ENCODE measurements around the gene DENND2A.
A peak's percentile ranks its signal among the peaks of the same experiment; 100 is the strongest.
"Not testable (repeated sequence)": the region's sequence is repeated elsewhere in the genome, so short reads cannot be mapped to it uniquely, and the experiment has no call there.

Gene DENND2A

GRCh38 chr7:140673063-140673773 is 32.6 kb upstream of the DENND2A start:
- DNase-seq (ENCODE audit: low read depth in 1 of 2, low spot score in 1 of 2): peak; percentile 30 to 49

GRCh38 chr7:140672382-140673062 is 31.9 kb upstream of the DENND2A start, which contains the start of gene ADCK2:
TSS of gene ADCK2 (plus strand) at chr7:140672945. CDS start at chr7:140673331, 386 bp downstream.
- DNase-seq (ENCODE audit: low read depth in 1 of 2, low spot score in 1 of 2): peak; percentile 33 to 37

DNA sequence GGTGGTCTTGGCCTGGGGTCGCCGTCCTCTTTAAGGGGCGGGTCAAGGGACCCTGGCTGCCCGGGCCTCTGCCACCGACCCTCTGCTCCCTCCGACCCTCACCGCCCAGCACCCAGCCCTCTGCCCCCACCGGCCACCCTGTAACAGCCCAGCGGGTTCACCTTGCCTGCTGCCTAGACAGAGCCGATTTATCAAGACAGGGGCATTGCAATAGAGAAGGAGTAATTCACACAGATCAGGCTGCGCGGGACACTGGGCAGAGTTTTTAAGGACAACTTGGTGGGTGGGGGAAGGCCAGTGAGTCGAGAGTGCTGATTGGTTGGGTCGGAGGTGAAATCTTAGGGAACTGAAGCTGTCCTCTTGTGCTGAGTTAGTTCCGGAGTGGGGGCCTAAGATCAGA is 31.4 kb upstream of the DENND2A start:
- DNase-seq (ENCODE audit: low read depth in 1 of 2, low spot score in 1 of 2): no peak

- DNase-seq (ENCODE audit: low read depth in 1 of 2, low spot score in 1 of 2): no peak
Observed at GRCh38 chr7:140670343-140670935, 29.8 kb upstream of the DENND2A start.

- DNase-seq (ENCODE audit: low read depth in 1 of 2, low spot score in 1 of 2): not testable (repeated sequence)
Observed at GRCh38 chr7:140669862-140670261, 29.2 kb upstream of the DENND2A start.

DNA sequence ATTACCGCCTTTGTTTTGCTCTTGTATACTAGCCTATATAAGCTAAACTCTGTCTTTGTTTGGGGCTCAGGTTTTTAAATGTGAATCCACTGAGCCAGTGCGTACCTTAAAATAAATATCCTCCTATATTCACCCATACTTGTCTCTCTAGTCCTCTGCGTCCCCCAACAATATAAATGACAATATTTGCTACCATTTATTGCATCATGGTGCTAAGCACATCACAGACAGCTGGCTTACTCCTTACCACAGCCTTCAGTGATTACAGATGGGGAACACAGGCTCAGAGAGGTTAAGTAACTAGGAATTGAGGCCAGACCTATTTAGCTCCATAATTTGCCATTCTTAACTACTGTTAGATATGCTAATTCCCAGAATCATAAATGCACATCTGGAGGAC is 28.7 kb upstream of the DENND2A start:
- DNase-seq (ENCODE audit: low read depth in 1 of 2, low spot score in 1 of 2): no peak

DNA sequence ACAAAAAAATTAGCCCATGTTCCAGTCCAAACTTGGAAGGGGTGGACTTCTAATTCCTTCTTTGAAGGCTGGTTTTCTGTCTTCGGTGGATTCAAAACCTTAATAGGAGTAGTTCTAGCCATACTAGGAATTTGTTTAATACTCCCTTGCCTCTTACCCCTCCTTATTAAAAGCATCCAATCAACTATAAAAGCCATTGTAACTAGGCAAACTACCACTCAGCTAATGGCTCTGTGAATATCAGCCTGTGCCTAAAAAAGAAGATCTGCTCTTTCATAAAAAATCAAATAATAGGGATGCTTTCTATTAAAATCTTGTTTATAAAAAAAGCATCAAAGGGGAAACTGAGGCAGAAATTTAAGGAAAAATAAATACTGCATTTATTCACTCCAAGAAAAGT is 28.0 kb upstream of the DENND2A start:
- DNase-seq (ENCODE audit: low read depth in 1 of 2, low spot score in 1 of 2): no peak

DNA sequence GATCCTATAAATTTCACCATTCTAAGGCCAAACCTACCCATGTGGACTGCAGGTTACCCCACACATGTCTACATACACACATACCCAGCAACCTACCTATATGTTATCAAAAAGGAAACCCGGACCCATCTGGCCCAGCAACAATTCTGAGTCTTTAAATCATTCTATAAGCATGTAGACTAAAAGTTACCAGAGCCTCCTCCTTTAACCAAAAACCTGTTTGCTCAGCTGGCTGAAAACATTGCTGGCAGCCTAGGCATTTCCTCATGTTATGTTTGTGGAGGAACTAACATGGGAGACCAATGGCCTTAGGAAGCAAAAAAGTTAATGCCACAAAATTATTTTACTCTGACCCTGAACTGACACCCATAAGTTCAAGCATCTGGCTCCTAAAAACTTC is 26.9 kb upstream of the DENND2A start:
- no peak for DNase-seq (ENCODE audit: low read depth in 1 of 2, low spot score in 1 of 2)

GRCh38 chr7:140662938-140663337 is 22.3 kb upstream of the DENND2A start:
- not testable (repeated sequence) for DNase-seq (ENCODE audit: low read depth in 1 of 2, low spot score in 1 of 2)

DNA sequence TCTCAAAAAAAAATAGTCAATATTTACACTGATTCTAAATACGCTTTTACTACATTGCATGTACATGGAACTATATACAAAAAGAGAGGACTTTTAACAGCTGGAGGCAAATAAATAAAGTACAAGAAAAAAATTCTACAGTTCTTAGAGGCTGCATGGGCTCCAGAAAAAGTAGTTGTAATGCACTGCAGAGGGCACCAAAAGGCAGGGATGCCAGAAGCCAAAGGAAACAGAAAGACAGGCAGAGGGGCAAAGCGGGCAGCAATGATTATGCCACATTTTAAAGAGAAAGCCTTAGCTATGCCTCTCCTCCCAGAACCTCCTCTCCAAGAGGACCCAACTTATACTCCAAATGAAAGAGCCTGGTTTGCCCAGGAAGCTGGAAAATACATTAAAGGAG is 20.5 kb upstream of the DENND2A start:
- DNase-seq (ENCODE audit: low read depth in 1 of 2, low spot score in 1 of 2): no peak

DNA sequence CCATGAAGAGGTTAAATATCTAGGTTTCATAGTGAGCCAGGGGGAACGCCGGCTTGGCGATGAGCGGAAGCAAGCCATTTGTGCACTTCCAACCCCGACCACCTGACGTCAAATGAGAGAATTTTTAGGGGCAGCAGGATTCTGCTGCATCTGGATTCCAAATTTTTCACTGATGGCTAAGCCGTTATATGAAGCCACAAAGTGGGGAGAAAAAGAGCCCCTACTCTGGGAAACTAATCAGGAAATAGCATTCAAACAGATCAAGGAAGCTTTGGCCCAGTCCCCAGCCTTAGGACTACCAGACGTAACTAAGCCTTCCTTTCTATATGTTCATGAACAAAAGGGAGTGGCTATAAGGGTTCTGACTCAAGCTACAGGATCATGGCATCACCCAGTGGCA is 19.2 kb upstream of the DENND2A start:
- DNase-seq (ENCODE audit: low read depth in 1 of 2, low spot score in 1 of 2): no peak

DNA sequence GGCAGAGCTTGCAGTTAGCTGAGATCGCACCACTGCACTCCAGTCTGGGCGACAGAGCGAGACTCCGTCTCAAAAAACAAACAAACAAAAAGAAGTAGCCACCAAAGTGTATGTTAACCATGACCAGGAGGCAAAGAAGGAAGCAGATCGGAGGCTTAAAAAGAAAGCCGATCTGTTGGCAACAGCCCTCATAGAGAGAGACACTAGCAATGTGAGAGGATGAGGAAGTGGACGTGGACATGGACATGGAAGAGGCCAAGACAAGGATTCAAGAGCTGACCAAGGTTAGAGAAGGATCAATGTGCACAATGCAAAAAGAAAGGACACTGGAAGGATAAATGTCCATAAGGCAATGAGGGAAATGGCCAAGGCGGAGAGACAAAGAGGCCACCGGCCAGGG is 17.3 kb upstream of the DENND2A start:
- no peak for DNase-seq (ENCODE audit: low read depth in 1 of 2, low spot score in 1 of 2)

DNA sequence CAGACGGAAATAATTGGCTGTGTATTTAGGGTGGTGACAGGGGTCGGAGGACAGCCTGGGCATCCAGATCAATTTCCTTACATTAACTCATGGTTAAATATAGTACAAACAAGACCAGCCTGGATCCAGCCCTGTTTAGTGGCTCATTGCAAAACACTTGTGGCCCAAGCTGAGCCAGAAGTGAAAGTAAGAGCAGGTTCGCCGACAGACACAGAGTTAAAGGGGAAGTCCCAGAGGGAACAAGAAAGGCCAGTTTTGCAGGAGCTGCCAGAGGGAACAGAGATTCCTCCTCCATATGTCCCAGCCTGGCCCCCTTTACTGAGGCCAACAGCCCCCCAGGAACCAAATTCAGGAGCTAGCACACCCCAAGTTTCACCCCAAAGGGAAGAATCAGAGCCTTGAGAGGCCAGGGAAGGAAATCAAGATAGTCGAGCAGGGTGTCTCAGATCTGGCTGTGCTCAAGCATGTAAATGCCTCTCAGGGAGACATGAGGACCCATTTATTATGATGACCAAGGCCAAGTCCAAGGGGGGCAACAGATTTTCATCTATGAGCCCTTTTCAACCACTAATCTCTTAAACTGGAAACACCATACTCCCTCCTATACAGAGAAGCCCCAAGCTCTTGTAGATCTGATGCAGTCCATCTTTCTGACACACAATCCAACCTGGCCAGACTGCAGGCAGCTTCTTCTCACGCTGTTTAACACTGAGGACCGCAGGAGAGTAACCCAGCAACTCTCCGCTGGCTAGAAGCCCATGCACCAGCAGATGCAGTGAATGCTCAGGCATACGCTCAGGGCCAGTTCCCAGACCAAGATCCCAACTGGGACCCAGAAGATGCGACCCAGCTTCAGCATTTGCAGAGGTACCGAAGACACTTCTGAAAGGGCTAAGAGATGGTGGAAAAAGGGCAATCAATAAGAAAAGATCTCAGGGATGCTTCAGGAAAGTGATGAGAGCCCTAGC is 16.2 kb upstream of the DENND2A start:
- peak in 1 of 2 donors; percentile 15 for DNase-seq (ENCODE audit: low read depth in 1 of 2, low spot score in 1 of 2)

DNA sequence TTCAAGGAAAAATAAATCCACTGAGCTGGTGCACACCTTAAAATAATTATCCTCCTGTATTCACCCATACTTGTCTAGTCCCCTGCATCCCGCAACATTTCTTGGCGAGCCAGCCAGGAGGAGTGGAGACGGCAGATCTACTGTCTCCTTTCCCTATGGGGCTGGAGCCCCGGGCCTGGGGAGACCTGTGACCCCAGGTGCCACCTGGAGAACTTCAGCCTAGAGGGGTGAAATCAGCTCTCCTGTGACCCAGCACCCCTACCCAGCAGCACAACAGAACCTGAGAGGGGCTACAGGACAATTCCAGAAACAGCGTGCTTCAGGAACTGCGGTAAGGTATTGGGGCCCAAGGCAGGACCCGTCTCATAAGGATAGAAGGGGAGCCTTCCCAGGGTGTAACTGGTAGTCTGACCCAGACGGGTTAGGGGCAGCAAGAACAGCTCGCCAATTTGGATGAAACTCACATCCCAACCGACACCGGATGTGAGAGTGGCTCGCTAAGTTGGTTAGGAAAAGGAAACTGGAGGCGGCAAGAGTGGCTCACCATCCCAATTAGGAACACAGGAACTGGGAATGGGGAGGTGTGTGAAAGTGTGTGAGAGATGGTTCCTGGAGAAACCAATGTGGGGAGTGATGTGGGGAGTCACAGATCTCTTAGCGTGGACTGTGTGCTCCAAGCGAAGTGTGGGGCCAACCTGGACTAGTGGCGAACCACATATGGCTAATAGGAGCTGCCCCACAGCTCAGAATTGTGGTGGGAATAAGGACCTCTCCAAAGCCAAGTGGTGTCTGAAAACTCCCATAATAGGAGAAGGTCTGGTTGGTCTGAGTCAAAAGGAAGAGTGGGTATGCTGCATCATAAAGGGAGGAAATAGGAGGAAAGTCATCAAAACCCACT is 15.1 kb upstream of the DENND2A start:
- no peak for DNase-seq (ENCODE audit: low read depth in 1 of 2, low spot score in 1 of 2)

DNA sequence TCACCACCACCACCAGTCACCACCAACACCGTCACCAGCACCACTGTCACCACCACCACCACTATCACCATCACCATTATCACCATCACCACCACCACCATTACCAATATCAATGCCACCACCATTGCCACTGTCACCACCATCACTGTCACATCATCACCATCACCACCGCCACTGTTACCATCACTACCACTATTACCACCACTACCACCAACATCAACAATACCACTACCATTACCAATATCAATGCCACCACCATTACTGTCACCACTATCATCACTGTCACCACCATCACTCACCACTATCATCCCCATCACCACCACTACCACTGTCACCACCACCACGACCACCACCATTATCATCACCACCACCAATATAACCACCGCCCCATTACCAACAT is 14.0 kb upstream of the DENND2A start:
- DNase-seq (ENCODE audit: low read depth in 1 of 2, low spot score in 1 of 2): no peak

GRCh38 chr7:140654109-140654387 is 13.4 kb upstream of the DENND2A start:
- DNase-seq (ENCODE audit: low read depth in 1 of 2, low spot score in 1 of 2): no peak

- peak in 1 of 2 donors; percentile 30 for DNase-seq (ENCODE audit: low read depth in 1 of 2, low spot score in 1 of 2)
Observed at GRCh38 chr7:140653319-140654108, 12.9 kb upstream of the DENND2A start.

GRCh38 chr7:140650367-140650766 is 9.8 kb upstream of the DENND2A start:
- no peak for DNase-seq (ENCODE audit: low read depth in 1 of 2, low spot score in 1 of 2)

GRCh38 chr7:140649556-140650205 is 9.1 kb upstream of the DENND2A start:
- DNase-seq (ENCODE audit: low read depth in 1 of 2, low spot score in 1 of 2): no peak
